Body of pancreas (tissue), 4 donors: ENCODE results near the gene FAM229A.

Experiments used
- POLR2A ChIP-seq, 3 donors: fragments of 450-650 bp; IDR thresholded peaks; one replicate each; pipeline ENCODE4 v1.6.1; 2016; ENCODE audit warnings: antibody characterized with exemption in 3 of 3, mild to moderate bottlenecking in 2 of 3
- TF ChIP-seq, protein P1 (sequence below), 7 experiments: fragments of 450-650 bp in 4 of 7; fragments of 200-600 bp in 3 of 7; sonication (generic) in 3 of 7; IDR thresholded peaks; one replicate each; pipeline ENCODE4 v1.5.1; 2016 to 2019; ENCODE audit warnings: antibody characterized with exemption in 7 of 7

- TF ChIP-seq, protein P1, sequence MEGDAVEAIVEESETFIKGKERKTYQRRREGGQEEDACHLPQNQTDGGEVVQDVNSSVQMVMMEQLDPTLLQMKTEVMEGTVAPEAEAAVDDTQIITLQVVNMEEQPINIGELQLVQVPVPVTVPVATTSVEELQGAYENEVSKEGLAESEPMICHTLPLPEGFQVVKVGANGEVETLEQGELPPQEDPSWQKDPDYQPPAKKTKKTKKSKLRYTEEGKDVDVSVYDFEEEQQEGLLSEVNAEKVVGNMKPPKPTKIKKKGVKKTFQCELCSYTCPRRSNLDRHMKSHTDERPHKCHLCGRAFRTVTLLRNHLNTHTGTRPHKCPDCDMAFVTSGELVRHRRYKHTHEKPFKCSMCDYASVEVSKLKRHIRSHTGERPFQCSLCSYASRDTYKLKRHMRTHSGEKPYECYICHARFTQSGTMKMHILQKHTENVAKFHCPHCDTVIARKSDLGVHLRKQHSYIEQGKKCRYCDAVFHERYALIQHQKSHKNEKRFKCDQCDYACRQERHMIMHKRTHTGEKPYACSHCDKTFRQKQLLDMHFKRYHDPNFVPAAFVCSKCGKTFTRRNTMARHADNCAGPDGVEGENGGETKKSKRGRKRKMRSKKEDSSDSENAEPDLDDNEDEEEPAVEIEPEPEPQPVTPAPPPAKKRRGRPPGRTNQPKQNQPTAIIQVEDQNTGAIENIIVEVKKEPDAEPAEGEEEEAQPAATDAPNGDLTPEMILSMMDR (IDR thresholded peaks at IDR 0.05), result no peak
- no peak for TF ChIP-seq POLR2A (IDR thresholded peaks at IDR 0.05)
Observed at GRCh38 chr1:32336963-32337675, 25.2 kb downstream of the FAM229A start.
